GM12878 (cell line): ENCODE data around the gene PCSK2. TPM values are rescaled to one million over a fixed set of nuclear protein-coding genes. Genes with fewer than 3 reads are reported as not detected.

Source experiments
- ATAC-seq: fragments of 200-7000 bp; cut with Tn5 transposase; 3 replicates; pipeline ENCODE4 v1.9.1; 2020; ENCODE audit warnings: mild to moderate bottlenecking, moderate library complexity
- BruUV-seq: library from RNA; stranded (reverse); fragments of 400-500 nt; replicated peaks from 2 replicates; lab custom pipeline; 2021; lab: Mats Ljungman, UMichigan
- CTCF ChIA-PET: fragments of 300-600 bp; sonication (Branson Sonifier 250); formaldehyde crosslinking; extraction: SDS; loops from one replicate; lab custom pipeline; 2021; ENCODE audit warnings: inconsistent platforms; lab: Yijun Ruan, JAX
- POLR2A ChIA-PET: fragments of 350-600 bp; formaldehyde crosslinking; extraction: SDS; loops from one replicate; lab custom pipeline; 2021; ENCODE audit warnings: inconsistent platforms; lab: Charles Lee
- RAD21 ChIA-PET: fragments of 300-600 bp; sonication (Branson Sonifier 250); formaldehyde crosslinking; loops from one replicate; lab custom pipeline; 2023; ENCODE audit warnings: antibody characterized with exemption; ENCODE audit not compliant: unreplicated experiment; lab: Charles Lee
- SMC1A ChIA-PET: fragments of 300-600 bp; sonication (Branson Sonifier 250); formaldehyde crosslinking; loops from one replicate; lab custom pipeline; 2023; ENCODE audit not compliant: unreplicated experiment, uncharacterized antibody; lab: Charles Lee
- DNase-seq: peaks from one replicate; pipeline ENCODE4 v3.0.0-alpha.2; 2011; ENCODE audit warnings: low read depth, low spot score
- FAIRE-seq: peaks from 3 replicates; lab custom pipeline; 2011; peaks lifted over from hg19 to GRCh38; lab: Jason Lieb, UNC
- H2AFZ ChIP-seq: 2 replicates; pipeline ENCODE4 v1.6.0; 2011; ENCODE audit warnings: low read depth, low read length, control low read depth; ENCODE audit not compliant: control insufficient read depth
- H3K27ac ChIP-seq: 2 replicates; pipeline ENCODE4 v1.5.1; 2011; ENCODE audit warnings: control low read depth; ENCODE audit not compliant: control insufficient read depth, insufficient read depth
- H3K27me3 ChIP-seq, 2 experiments: replicated peaks in 1 of 2; 2 replicates each; pipeline versions ENCODE4 v1.6.0 to v1.6.1; 2011; ENCODE audit warnings: low read length in 1 of 2; ENCODE audit not compliant: control insufficient read depth in 2 of 2, insufficient read depth in 2 of 2
- H3K36me3 ChIP-seq, 2 experiments: 2 replicates each; pipeline ENCODE4 v1.5.1; 2011; ENCODE audit warnings: low read length in 1 of 2; ENCODE audit not compliant: control insufficient read depth in 2 of 2, insufficient read depth in 2 of 2
- H3K4me1 ChIP-seq: 2 replicates; pipeline ENCODE4 v1.6.1; 2011; ENCODE audit warnings: mild to moderate bottlenecking, low read length, moderate library complexity, mixed read lengths; ENCODE audit not compliant: control insufficient read depth, insufficient read depth
- H3K4me2 ChIP-seq: 2 replicates; pipeline ENCODE4 v1.6.0; 2011; ENCODE audit warnings: control low read depth; ENCODE audit not compliant: control insufficient read depth, insufficient read depth
- H3K4me3 ChIP-seq: fragments of 200-600 bp; sonication (generic); 2 replicates; pipeline ENCODE4 v1.5.1; 2016
- H3K79me2 ChIP-seq: 2 replicates; pipeline ENCODE4 v1.6.0; 2011; ENCODE audit warnings: low read length; ENCODE audit not compliant: control insufficient read depth, insufficient read depth
- H3K9ac ChIP-seq: 2 replicates; pipeline ENCODE4 v1.8.0; 2011; ENCODE audit warnings: low read length, control low read depth, mixed read lengths; ENCODE audit not compliant: control insufficient read depth, insufficient read depth
- H3K9me3 ChIP-seq: replicated peaks from 3 replicates; pipeline ENCODE4 v1.5.1; 2011; ENCODE audit warnings: mild to moderate bottlenecking, low read length; ENCODE audit not compliant: control insufficient read depth, insufficient read depth
- H4K20me1 ChIP-seq: 2 replicates; pipeline ENCODE4 v1.6.0; 2011; ENCODE audit not compliant: control insufficient read depth, insufficient read depth
- BMI1 ChIP-seq: fragments of 450-650 bp; IDR thresholded peaks from 2 replicates; pipeline ENCODE4 v1.6.1; 2016; ENCODE audit warnings: mild to moderate bottlenecking, moderate library complexity, borderline replicate concordance
- BRCA1 ChIP-seq: IDR thresholded peaks from 2 replicates; pipeline ENCODE4 v1.6.1; 2011; ENCODE audit warnings: low read depth, low read length, improper control_type of control experiment
- CBX3 ChIP-seq: fragments of 200-600 bp; sonication (generic); IDR thresholded peaks from 2 replicates; pipeline ENCODE4 v1.6.1; 2016; ENCODE audit warnings: low read depth, borderline replicate concordance
- CHD1 ChIP-seq: IDR thresholded peaks from 2 replicates; pipeline ENCODE4 v1.6.1; 2012; ENCODE audit warnings: low read depth, low read length, improper control_type of control experiment
- CREB1 ChIP-seq: IDR thresholded peaks from 2 replicates; pipeline ENCODE4 v1.6.1; 2012; ENCODE audit warnings: low read depth, mild to moderate bottlenecking, inconsistent platforms
- E2F8 ChIP-seq: fragments of 450-650 bp; IDR thresholded peaks from 2 replicates; pipeline ENCODE4 v1.6.1; 2018; ENCODE audit warnings: mild to moderate bottlenecking, low read depth, moderate library complexity; ENCODE audit not compliant: partially characterized antibody
- EP300 ChIP-seq, 2 experiments: fragments of 150-350 bp in 1 of 2; IDR thresholded peaks; 2 replicates each; pipeline ENCODE4 v1.6.1; 2011 to 2012; ENCODE audit warnings: low read depth in 2 of 2, low read length in 2 of 2, borderline replicate concordance in 1 of 2, improper control_type of control experiment in 1 of 2, inconsistent platforms in 1 of 2; ENCODE audit not compliant: control insufficient read depth in 1 of 2
- EZH2 ChIP-seq: IDR thresholded peaks from 2 replicates; pipeline ENCODE4 v1.6.1; 2012; ENCODE audit warnings: low read depth, mild to moderate bottlenecking, control low read depth, inconsistent platforms, low read length, borderline replicate concordance; ENCODE audit not compliant: control insufficient read depth
- GABPA ChIP-seq: IDR thresholded peaks from 2 replicates; pipeline ENCODE4 v1.6.1; 2014; ENCODE audit warnings: antibody characterized with exemption, low read depth, mild to moderate bottlenecking, inconsistent platforms
- HDGF ChIP-seq: fragments of 450-650 bp; IDR thresholded peaks from 2 replicates; pipeline ENCODE4 v1.6.1; 2016; ENCODE audit warnings: antibody characterized with exemption
- IRF4 ChIP-seq: IDR thresholded peaks from 2 replicates; pipeline ENCODE4 v1.6.1; 2011; ENCODE audit warnings: low read depth, low read length
- MTA2 ChIP-seq: fragments of 450-650 bp; IDR thresholded peaks from 2 replicates; pipeline ENCODE4 v1.6.1; 2016; ENCODE audit warnings: low read depth, mild to moderate bottlenecking, moderate library complexity
- MTA3 ChIP-seq: IDR thresholded peaks from 2 replicates; pipeline ENCODE4 v1.6.1; 2012; ENCODE audit warnings: low read length, inconsistent platforms, borderline replicate concordance
- MYB ChIP-seq: fragments of 150-350 bp; IDR thresholded peaks from 2 replicates; pipeline ENCODE4 v1.6.1; 2014; ENCODE audit warnings: mild to moderate bottlenecking, low read depth, low read length, borderline replicate concordance
- PAX8 ChIP-seq: fragments of 450-650 bp; IDR thresholded peaks from 2 replicates; pipeline ENCODE4 v1.6.1; 2017; ENCODE audit warnings: mild to moderate bottlenecking, moderate library complexity
- RBBP5 ChIP-seq: fragments of 200-600 bp; sonication (generic); conservative IDR thresholded peaks from 2 replicates; pipeline ENCODE4 v1.6.1; 2016
- SMARCA5 ChIP-seq: fragments of 450-650 bp; IDR thresholded peaks from 2 replicates; pipeline ENCODE4 v1.6.1; 2017; ENCODE audit warnings: mild to moderate bottlenecking
- SRF ChIP-seq, 2 experiments: IDR thresholded peaks; 2 replicates each; pipeline ENCODE4 v1.6.1; 2011; ENCODE audit warnings: low read depth in 2 of 2, low read length in 2 of 2, mild to moderate bottlenecking in 1 of 2, moderate library complexity in 1 of 2
- TCF3 ChIP-seq: IDR thresholded peaks from 2 replicates; pipeline ENCODE4 v1.6.1; 2012; ENCODE audit warnings: low read depth, mild to moderate bottlenecking, low read length, borderline replicate concordance; ENCODE audit not compliant: insufficient read depth
- WGBS: methylation state at CpG from one replicate; pipeline ENCODE4 v1.1.6; 2016; ENCODE audit warnings: low lambda C conversion rate; ENCODE audit not compliant: insufficient replicate concordance, insufficient coverage; ENCODE audit errors: missing lambda C conversion rate; 5-methylcytosine and 5-hydroxymethylcytosine counted together
- in situ Hi-C: fragments of 300-500 bp; cut with MboI; formaldehyde crosslinking; loops from 9 replicates; pipeline ENCODE4 v1.14.3; 2018; ENCODE audit warnings: mixed read lengths
- intact Hi-C: fragments of 100-400 bp; cut with micrococcal nuclease; formaldehyde crosslinking; loops from one replicate; pipeline ENCODE4 v1.14.2; 2022; ENCODE audit not compliant: unreplicated experiment
- polyA plus RNA-seq, 11 experiments: library from polyadenylated mRNA; depleted of rRNA in 4 of 11; unstranded in 6 of 11; stranded (reverse) in 5 of 11; fragments of >200 nt; fragmentation: Nextera tagmentation in 4 of 11; fragmentation: Illumina TruSeq in 1 of 11; extraction: Ambion mirVana in 4 of 11; extraction: Trizol in 1 of 11; gene quantifications; 1 replicate in 1 of 11; 2 replicates in 10 of 11; pipeline versions ENCODE4 v1.2.1 to v1.2.3, GENCODE V29; 2011 to 2016; ENCODE audit warnings: inconsistent platforms in 2 of 11, missing spikeins in 2 of 11, low read depth in 1 of 11
- total RNA-seq, 4 experiments: library from RNA; depleted of rRNA in 3 of 4; stranded (reverse); fragments of >200 nt in 3 of 4; fragmentation: Illumina TruSeq in 1 of 4; extraction: Trizol in 1 of 4; gene quantifications; 2 replicates each; pipeline versions ENCODE4 v1.2.1 to v1.2.3, GENCODE V29; 2013 to 2021
- TF ChIP-seq, protein P1 (sequence below): fragments of 150-350 bp; IDR thresholded peaks from 2 replicates; pipeline ENCODE4 v1.6.1; 2014; ENCODE audit warnings: mild to moderate bottlenecking, low read depth, low read length

Gene PCSK2
- total and polyA plus RNA-seq, 10 of the 15 experiments (the other 5 are each of a cell fraction or from before 2014, with no cell fraction given) = not detected

DNA sequence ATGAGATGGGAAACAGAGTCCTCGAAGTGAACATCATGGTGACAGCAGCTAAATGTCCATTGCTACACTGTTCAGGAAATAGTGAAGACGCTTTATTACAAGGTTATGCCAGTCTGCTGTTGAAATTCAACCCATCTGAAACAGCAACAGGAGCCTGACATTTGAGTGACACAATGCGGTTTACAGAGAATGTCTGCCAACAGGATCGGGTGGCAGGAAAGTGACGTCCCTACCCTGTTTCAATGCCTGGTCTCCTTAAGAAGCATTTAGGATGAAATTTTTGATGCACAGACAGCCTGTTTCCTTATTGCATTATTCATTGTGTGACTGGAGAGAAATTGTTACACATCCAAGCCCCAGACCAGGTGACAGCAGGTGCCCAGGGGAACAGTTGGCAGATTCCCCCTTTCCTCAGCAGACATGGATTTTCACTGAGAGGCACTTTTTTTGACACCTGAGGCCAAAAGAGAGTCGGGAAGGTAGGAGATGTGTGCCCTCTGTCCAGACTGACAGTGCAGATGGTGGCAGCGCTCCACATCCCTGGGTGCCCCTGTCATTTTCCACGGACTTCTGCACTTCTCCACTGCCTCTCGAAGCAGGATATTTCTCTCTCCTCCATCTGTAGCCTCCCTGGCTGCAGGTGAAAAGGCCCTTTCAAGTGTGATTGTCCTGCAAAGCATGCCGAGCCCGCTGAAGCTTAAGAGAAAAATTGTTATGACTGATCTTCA, 216.5 kb downstream of the PCSK2 start:
- no peak for ATAC-seq

More for the DNA sequence above, 216.5 kb downstream of the PCSK2 start:
- RAD21 ChIA-PET = no interaction called here
- Histone ChIP-seq H3K79me2 (no peaks in the 10 kb centered on the region), H3K36me3 (no peaks in the 10 kb centered on the region), H3K9ac (no peak overlapping the region), H3K27ac (no peak overlapping the region), H3K9me3 (no peaks in the 10 kb centered on the region), H3K4me1 (no peaks in the 10 kb centered on the region), H3K4me2 (no peak overlapping the region), H3K27me3 (peaks cover 0 to 6% of the 10 kb centered on the region in 2 experiments; a peak in 2 of 4 replicates), H2AFZ (no peak overlapping the region), H3K4me3 (no peak overlapping the region), H4K20me1 (no peaks in the 10 kb centered on the region)
- SMC1A ChIA-PET = no interaction called here
- WGBS = 21% methylated on average over 11 of the region's 11 CpGs
- intact Hi-C loops (no loop called here), in situ Hi-C loops (no loop called here)
- FAIRE-seq (no peak), DNase-seq (no peak)
- BruUV-seq = no TSS peak
- CTCF ChIA-PET = interaction anchor here (1.1 kb wide), 1 partner anchor 13 kb away, joined by 4 read pairs; no protein-coding TSS in a partner anchor
- TF ChIP-seq PAX8 (no peak), CBX3 (no peak), CHD1 (no peak), IRF4 (no peak), MYB (no peak), RBBP5 (no peak), SRF (IDR thresholded peaks at IDR 0.05; ENCODE audit: low read depth in 2 of 2, low read length in 2 of 2) (no peak), BRCA1 (no peak), TCF3 (no peak), GABPA (no peak), CREB1 (no peak), SMARCA5 (no peak), MTA2 (no peak), HDGF (no peak), MTA3 (no peak), EP300 (IDR thresholded peaks at IDR 0.05; ENCODE audit: borderline replicate concordance in 1 of 2, control insufficient read depth in 1 of 2, low read depth in 2 of 2, low read length in 2 of 2) (no peak), E2F8 (no peak), BMI1 (no peak), EZH2 (no peak)
- TF ChIP-seq, protein P1, sequence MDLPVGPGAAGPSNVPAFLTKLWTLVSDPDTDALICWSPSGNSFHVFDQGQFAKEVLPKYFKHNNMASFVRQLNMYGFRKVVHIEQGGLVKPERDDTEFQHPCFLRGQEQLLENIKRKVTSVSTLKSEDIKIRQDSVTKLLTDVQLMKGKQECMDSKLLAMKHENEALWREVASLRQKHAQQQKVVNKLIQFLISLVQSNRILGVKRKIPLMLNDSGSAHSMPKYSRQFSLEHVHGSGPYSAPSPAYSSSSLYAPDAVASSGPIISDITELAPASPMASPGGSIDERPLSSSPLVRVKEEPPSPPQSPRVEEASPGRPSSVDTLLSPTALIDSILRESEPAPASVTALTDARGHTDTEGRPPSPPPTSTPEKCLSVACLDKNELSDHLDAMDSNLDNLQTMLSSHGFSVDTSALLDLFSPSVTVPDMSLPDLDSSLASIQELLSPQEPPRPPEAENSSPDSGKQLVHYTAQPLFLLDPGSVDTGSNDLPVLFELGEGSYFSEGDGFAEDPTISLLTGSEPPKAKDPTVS = no peak
- POLR2A ChIA-PET = no interaction called here
